ENCODE measurements around the gene KCNMA1. TPM values are rescaled to one million over a fixed set of nuclear protein-coding genes. Genes with fewer than 3 reads are reported as not detected.

Gene KCNMA1
- total RNA-seq, 3 donors from 2014 or later (not counting 1 experiment from before 2014, with no cell fraction given): 0.40 to 1.8 (median 0.63) TPM

- Histone ChIP-seq H3K27me3 (ENCODE audit: control insufficient read depth, insufficient read depth, low read length) (no peaks in the 10 kb centered on the region), H3K4me1 (ENCODE audit: control insufficient read depth, insufficient read depth, low read length) (no peaks in the 10 kb centered on the region), H3K4me3 (ENCODE audit: low read length) (no peak overlapping the region), H3K36me3 (ENCODE audit: control insufficient read depth, insufficient read depth, low read length) (no peaks in the 10 kb centered on the region), H3K9me3 (ENCODE audit: control insufficient read depth, insufficient read depth, low read length) (no peaks in the 10 kb centered on the region), H3K27ac (ENCODE audit: low read length) (no peak overlapping the region)
- no peak overlapping the region for H3K4me3 Mint-ChIP-seq
- no peak for DNase-seq
- intact Hi-C loops (cut with micrococcal nuclease): no loop called here
- no peak for TF ChIP-seq CTCF (IDR thresholded peaks at IDR 0.05)
- H3K27me3 Mint-ChIP-seq (ENCODE audit: low read depth in 2 of 2): peaks cover 7 to 34% of the 10 kb centered on the region in 2 donors
- ATAC-seq: no peak
- no peak overlapping the region for H3K27ac Mint-ChIP-seq
- 93% methylated on average over 3 of the region's 3 CpGs for WGBS (ENCODE audit: insufficient coverage)
- H3K4me1 Mint-ChIP-seq: peaks cover 9 to 15% of the 10 kb centered on the region in 2 donors
- H3K36me3 Mint-ChIP-seq: no peaks in the 10 kb centered on the region
- H3K9me3 Mint-ChIP-seq: no peaks in the 10 kb centered on the region
Measured at GRCh38 chr10:77289027-77289501, 348.5 kb downstream of the KCNMA1 start.

GRCh38 chr10:77287647-77288120, 349.9 kb downstream of the KCNMA1 start:
- DNase-seq (no peak), ATAC-seq (no peak)
- Mint-ChIP-seq H3K4me3 (no peak overlapping the region), H3K4me1 (peaks cover 9 to 15% of the 10 kb centered on the region in 2 donors), H3K27ac (no peak overlapping the region), H3K27me3 (ENCODE audit: low read depth in 2 of 2) (peaks cover 13 to 48% of the 10 kb centered on the region in 2 donors), H3K9me3 (no peaks in the 10 kb centered on the region), H3K36me3 (no peaks in the 10 kb centered on the region)
- H3K4me3 ChIP-seq (ENCODE audit: low read length): no peak overlapping the region
- no peaks in the 10 kb centered on the region for H3K9me3 ChIP-seq (ENCODE audit: control insufficient read depth, insufficient read depth, low read length)
- no peak for TF ChIP-seq CTCF (IDR thresholded peaks at IDR 0.05)
- no peak overlapping the region for H3K27ac ChIP-seq (ENCODE audit: low read length)
- H3K4me1 ChIP-seq (ENCODE audit: control insufficient read depth, insufficient read depth, low read length): no peaks in the 10 kb centered on the region
- peaks cover 3% of the 10 kb centered on the region for H3K27me3 ChIP-seq (ENCODE audit: control insufficient read depth, insufficient read depth, low read length)
- intact Hi-C loops (cut with micrococcal nuclease): no loop called here
- 90% methylated on average over 2 of the region's 2 CpGs for WGBS (ENCODE audit: insufficient coverage)
- no peaks in the 10 kb centered on the region for H3K36me3 ChIP-seq (ENCODE audit: control insufficient read depth, insufficient read depth, low read length)

DNA sequence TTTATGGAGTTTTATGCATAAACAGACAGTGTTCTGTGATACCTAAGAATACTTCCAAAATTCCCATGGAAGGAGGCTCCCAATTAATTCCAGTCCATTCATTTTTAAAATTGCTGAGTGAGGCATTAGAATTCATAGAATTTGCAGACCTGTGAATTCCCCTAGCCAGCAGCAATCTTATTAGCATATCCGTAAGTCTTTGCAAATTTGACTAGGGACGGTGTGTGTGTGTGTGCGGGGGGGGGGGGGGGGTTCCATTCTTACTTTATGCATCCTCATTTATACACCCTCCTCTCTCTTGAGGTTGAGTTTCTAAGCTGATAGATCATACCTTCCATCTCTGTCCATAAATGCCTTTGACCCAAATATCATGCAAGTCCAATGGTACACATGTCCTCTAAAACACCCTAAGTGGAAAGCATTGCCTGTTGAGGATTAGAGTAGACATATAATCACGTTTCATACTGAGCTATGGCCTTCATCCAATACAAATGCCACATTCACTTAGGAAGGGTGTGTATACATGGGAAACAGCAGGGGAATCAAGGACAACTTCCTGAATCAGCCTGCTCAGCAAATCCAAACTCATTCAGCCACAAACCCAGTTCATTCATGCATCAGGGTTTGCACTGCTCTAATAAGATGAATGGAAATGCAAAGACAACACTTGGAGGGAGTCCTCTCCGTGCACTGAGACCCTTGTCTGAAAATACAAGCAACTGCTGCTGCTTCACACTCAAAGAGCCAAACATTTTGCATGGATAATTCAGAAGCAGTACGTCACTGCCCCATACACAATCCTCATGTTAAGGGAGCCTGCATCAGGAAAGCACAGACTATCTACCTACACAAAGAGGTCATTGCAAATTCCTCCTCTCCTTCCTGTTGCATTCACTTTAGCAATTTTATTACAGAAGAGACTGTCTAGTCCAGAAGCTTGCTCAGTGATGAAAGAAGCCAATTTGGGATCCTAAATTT, 350.8 kb downstream of the KCNMA1 start:
- Histone ChIP-seq H3K27ac (ENCODE audit: low read length) (no peak overlapping the region), H3K9me3 (ENCODE audit: control insufficient read depth, insufficient read depth, low read length) (no peaks in the 10 kb centered on the region), H3K36me3 (ENCODE audit: control insufficient read depth, insufficient read depth, low read length) (no peaks in the 10 kb centered on the region), H3K27me3 (ENCODE audit: control insufficient read depth, insufficient read depth, low read length) (peaks cover 3% of the 10 kb centered on the region), H3K4me3 (ENCODE audit: low read length) (no peak overlapping the region), H3K4me1 (ENCODE audit: control insufficient read depth, insufficient read depth, low read length) (peaks cover 4% of the 10 kb centered on the region)
- intact Hi-C loops (cut with micrococcal nuclease): no loop called here
- peaks cover 16 to 22% of the 10 kb centered on the region in 2 donors for H3K4me1 Mint-ChIP-seq
- no peak for TF ChIP-seq CTCF (IDR thresholded peaks at IDR 0.05)
- no peak for DNase-seq
- ATAC-seq: no peak
- no peak overlapping the region for H3K27ac Mint-ChIP-seq
- H3K36me3 Mint-ChIP-seq: no peaks in the 10 kb centered on the region
- no peak overlapping the region for H3K4me3 Mint-ChIP-seq
- H3K27me3 Mint-ChIP-seq (ENCODE audit: low read depth in 2 of 2): peaks cover 17 to 55% of the 10 kb centered on the region in 2 donors
- WGBS (ENCODE audit: insufficient coverage): 100% methylated on average over 3 of the region's 6 CpGs
- H3K9me3 Mint-ChIP-seq: no peaks in the 10 kb centered on the region
